HepG2 (cell line): Measurements from ENCODE around the gene EPHA6. TPM values are rescaled to one million over a fixed set of nuclear protein-coding genes. Genes with fewer than 3 reads are reported as not detected.

Experiments used
- AGO1 ChIP-seq: fragments of 200-400 bp; formaldehyde crosslinking; IDR thresholded peaks from 2 replicates; pipeline ENCODE4 v1.6.1; 2017; ENCODE audit warnings: mild to moderate bottlenecking, low read depth, low read length, moderate library complexity; ENCODE audit not compliant: poor library complexity, severe bottlenecking
- CENPX ChIP-seq: sonication (generic); formaldehyde crosslinking; IDR thresholded peaks from 2 replicates; pipeline ENCODE4 v1.9.0; 2021; ENCODE audit warnings: mild to moderate bottlenecking, missing genetic modification reagents, moderate library complexity
- EP300 ChIP-seq, 3 experiments: sonication (generic) in 1 of 3; formaldehyde crosslinking in 1 of 3; IDR thresholded peaks; 2 replicates each; pipeline versions ENCODE4 v1.5.1 to v1.6.1; 2011 to 2020; ENCODE audit warnings: low read depth in 2 of 3, low read length in 2 of 3, borderline replicate concordance in 1 of 3, improper control_type of control experiment in 1 of 3, mild to moderate bottlenecking in 1 of 3, missing genetic modification reagents in 1 of 3, moderate library complexity in 1 of 3
- FOXJ3 ChIP-seq: sonication (generic); formaldehyde crosslinking; IDR thresholded peaks from 2 replicates; pipeline ENCODE4 v1.4.0; 2020; ENCODE audit warnings: missing genetic modification reagents, mild to moderate bottlenecking, borderline replicate concordance
- GTF2F1 ChIP-seq: fragments of 150-350 bp; IDR thresholded peaks from 2 replicates; pipeline ENCODE4 v1.6.1; 2014; ENCODE audit warnings: low read length
- MTA3 ChIP-seq: sonication (generic); formaldehyde crosslinking; IDR thresholded peaks from 2 replicates; pipeline ENCODE4 v1.4.0; 2020; ENCODE audit warnings: missing genetic modification reagents
- PAX8 ChIP-seq: sonication (generic); formaldehyde crosslinking; IDR thresholded peaks from 2 replicates; pipeline ENCODE4 v1.8.0; 2022; ENCODE audit warnings: mild to moderate bottlenecking, missing genetic modification reagents, borderline replicate concordance
- THYN1 ChIP-seq: sonication (generic); formaldehyde crosslinking; IDR thresholded peaks from 2 replicates; pipeline ENCODE4 v1.8.1; 2023; ENCODE audit warnings: low read depth, mild to moderate bottlenecking, moderate library complexity, missing genetic modification reagents, borderline replicate concordance
- YY1 ChIP-seq: IDR thresholded peaks from 2 replicates; pipeline ENCODE4 v1.6.1; 2011; ENCODE audit warnings: low read length, low read depth, moderate library complexity, mild to moderate bottlenecking; ENCODE audit not compliant: insufficient read depth, insufficient replicate concordance
- ZNF350 ChIP-seq: sonication (generic); formaldehyde crosslinking; IDR thresholded peaks from 2 replicates; pipeline ENCODE4 v1.4.0; 2020; ENCODE audit warnings: mild to moderate bottlenecking, low read depth, missing genetic modification reagents, borderline replicate concordance
- ZNF383 ChIP-seq: sonication (generic); formaldehyde crosslinking; IDR thresholded peaks from 2 replicates; pipeline ENCODE4 v1.4.0; 2020; ENCODE audit warnings: missing genetic modification reagents, mild to moderate bottlenecking, borderline replicate concordance
- ZNF430 ChIP-seq: sonication (generic); formaldehyde crosslinking; IDR thresholded peaks from 2 replicates; pipeline ENCODE4 v1.9.0; 2021; ENCODE audit warnings: mild to moderate bottlenecking, missing genetic modification reagents
- ZNF703 ChIP-seq: sonication (generic); formaldehyde crosslinking; IDR thresholded peaks from 2 replicates; pipeline ENCODE4 v1.5.1; 2020; ENCODE audit warnings: missing genetic modification reagents, mild to moderate bottlenecking, moderate library complexity, borderline replicate concordance
- ZNF746 ChIP-seq: sonication (generic); formaldehyde crosslinking; IDR thresholded peaks from 2 replicates; pipeline ENCODE4 v1.8.0; 2022; ENCODE audit warnings: mild to moderate bottlenecking, missing genetic modification reagents
- ZSCAN29 ChIP-seq: sonication (generic); formaldehyde crosslinking; conservative IDR thresholded peaks from 2 replicates; pipeline ENCODE4 v1.4.0; 2020; ENCODE audit warnings: mild to moderate bottlenecking, missing genetic modification reagents
- polyA plus RNA-seq, 8 experiments: library from polyadenylated mRNA; depleted of rRNA in 3 of 8; stranded (reverse) in 7 of 8; unstranded in 1 of 8; fragments of >200 nt; fragmentation: Illumina TruSeq in 4 of 8; extraction: Trizol in 4 of 8; gene quantifications; 2 replicates each; pipeline versions ENCODE4 v1.2.1 to v1.2.3, GENCODE V29; 2011 to 2016; ENCODE audit warnings: low read depth in 4 of 8, missing spikeins in 1 of 8, mixed read lengths in 1 of 8; ENCODE audit not compliant: insufficient read depth in 1 of 8
- total RNA-seq, 5 experiments: library from RNA; depleted of rRNA; stranded (reverse); fragments of >200 nt; fragmentation: Illumina TruSeq; extraction: Trizol; gene quantifications; 2 replicates each; pipeline ENCODE4 v1.2.3, GENCODE V29; 2016; ENCODE audit warnings: low read depth in 1 of 5
- TF ChIP-seq, protein P1 (sequence below), 2 experiments: sonication (generic) in 1 of 2; formaldehyde crosslinking in 1 of 2; IDR thresholded peaks; 2 replicates each; pipeline versions ENCODE4 v1.6.1 to v1.9.0; 2014 to 2022; ENCODE audit warnings: antibody characterized with exemption in 1 of 2, borderline replicate concordance in 1 of 2, inconsistent platforms in 1 of 2, low read depth in 1 of 2, missing genetic modification reagents in 1 of 2
- TF ChIP-seq, protein P2 (sequence below): sonication (generic); formaldehyde crosslinking; conservative IDR thresholded peaks from 2 replicates; pipeline ENCODE4 v1.8.0; 2022; ENCODE audit warnings: mild to moderate bottlenecking, moderate library complexity, missing genetic modification reagents
- TF ChIP-seq, protein P3 (sequence below): IDR thresholded peaks from 2 replicates; pipeline ENCODE4 v1.6.1; 2018; ENCODE audit warnings: missing genetic modification reagents, mild to moderate bottlenecking, missing compliant biosample characterization

EPHA6 gene
- total and polyA plus RNA-seq, 2 of the 13 experiments (the other 11 are each of a cell fraction or from before 2014, with no cell fraction given): not detected

DNA sequence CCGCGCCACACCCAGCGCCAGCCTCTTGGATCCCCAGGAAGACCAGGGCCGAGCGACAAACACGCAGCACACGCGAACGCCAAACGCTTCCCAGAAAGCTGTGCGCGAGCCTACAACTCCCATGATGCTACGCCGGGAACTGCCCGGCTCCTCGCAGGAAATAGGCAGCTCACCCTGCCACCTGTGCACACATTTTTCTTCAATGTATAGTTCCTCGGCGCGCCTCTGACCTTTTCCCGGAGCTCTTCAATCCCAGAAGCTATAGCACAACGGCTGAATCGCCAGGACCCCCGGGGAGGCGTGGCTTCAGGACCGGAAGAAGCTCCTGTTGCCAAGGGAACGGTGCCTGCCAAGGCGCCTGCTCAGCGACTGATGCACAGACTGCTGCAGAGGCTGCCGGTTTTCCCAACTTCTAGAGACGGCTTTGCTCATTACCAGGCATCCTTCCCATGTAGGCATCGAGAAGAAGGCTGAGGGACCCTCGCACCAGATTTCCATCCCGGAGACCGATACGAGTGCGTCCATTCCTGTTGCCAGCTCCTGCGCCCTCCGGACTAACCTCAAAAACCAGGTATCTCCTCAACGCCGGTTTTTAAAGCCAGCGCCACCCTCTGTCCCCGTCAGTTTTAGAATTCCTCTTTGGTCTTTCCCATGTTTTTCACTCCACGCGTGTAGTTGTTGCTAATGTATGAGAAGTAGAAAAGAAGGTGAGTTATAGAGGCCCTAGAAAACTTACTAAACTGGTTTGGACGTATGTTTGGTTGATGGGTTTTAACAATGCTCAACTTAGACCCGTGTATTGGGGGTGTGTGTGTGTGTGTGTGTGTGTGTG, 950.2 kb downstream of the EPHA6 start, which contains the start of gene ARL6 (continued):
- TF ChIP-seq ZNF430 (CRISPR knock-in tag) (peak; percentile 88; the same call in 1 of the 2 replicates), YY1 (no peak), THYN1 (CRISPR knock-in tag) (no peak), ZNF383 (CRISPR knock-in tag) (no peak), CENPX (CRISPR knock-in tag) (no peak), GTF2F1 (no peak), ZNF746 (CRISPR knock-in tag) (no peak), FOXJ3 (CRISPR knock-in tag) (no peak; the same call in 1 of the 2 replicates), PAX8 (CRISPR knock-in tag) (no peak), ZNF350 (CRISPR knock-in tag) (peak; percentile 72), ZNF703 (CRISPR knock-in tag) (no peak), MTA3 (CRISPR knock-in tag) (no peak), EP300 (IDR thresholded peaks at IDR 0.05; ENCODE audit: low read depth in 2 of 2, low read length in 2 of 2) (no peak), EP300 (CRISPR knock-in tag; IDR thresholded peaks at IDR 0.05; ENCODE audit: borderline replicate concordance) (no peak), AGO1 (peak; percentile 28), ZSCAN29 (CRISPR knock-in tag) (no peak)
- TF ChIP-seq, protein P1, sequence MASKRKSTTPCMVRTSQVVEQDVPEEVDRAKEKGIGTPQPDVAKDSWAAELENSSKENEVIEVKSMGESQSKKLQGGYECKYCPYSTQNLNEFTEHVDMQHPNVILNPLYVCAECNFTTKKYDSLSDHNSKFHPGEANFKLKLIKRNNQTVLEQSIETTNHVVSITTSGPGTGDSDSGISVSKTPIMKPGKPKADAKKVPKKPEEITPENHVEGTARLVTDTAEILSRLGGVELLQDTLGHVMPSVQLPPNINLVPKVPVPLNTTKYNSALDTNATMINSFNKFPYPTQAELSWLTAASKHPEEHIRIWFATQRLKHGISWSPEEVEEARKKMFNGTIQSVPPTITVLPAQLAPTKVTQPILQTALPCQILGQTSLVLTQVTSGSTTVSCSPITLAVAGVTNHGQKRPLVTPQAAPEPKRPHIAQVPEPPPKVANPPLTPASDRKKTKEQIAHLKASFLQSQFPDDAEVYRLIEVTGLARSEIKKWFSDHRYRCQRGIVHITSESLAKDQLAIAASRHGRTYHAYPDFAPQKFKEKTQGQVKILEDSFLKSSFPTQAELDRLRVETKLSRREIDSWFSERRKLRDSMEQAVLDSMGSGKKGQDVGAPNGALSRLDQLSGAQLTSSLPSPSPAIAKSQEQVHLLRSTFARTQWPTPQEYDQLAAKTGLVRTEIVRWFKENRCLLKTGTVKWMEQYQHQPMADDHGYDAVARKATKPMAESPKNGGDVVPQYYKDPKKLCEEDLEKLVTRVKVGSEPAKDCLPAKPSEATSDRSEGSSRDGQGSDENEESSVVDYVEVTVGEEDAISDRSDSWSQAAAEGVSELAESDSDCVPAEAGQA (IDR thresholded peaks at IDR 0.05; ENCODE audit: low read depth): 0 out of 2 replicates have a peak, but pooled peaks have one; percentile 27
- TF ChIP-seq, protein P1 (CRISPR knock-in tag; IDR thresholded peaks at IDR 0.05; ENCODE audit: borderline replicate concordance): no peak
- TF ChIP-seq, protein P2, sequence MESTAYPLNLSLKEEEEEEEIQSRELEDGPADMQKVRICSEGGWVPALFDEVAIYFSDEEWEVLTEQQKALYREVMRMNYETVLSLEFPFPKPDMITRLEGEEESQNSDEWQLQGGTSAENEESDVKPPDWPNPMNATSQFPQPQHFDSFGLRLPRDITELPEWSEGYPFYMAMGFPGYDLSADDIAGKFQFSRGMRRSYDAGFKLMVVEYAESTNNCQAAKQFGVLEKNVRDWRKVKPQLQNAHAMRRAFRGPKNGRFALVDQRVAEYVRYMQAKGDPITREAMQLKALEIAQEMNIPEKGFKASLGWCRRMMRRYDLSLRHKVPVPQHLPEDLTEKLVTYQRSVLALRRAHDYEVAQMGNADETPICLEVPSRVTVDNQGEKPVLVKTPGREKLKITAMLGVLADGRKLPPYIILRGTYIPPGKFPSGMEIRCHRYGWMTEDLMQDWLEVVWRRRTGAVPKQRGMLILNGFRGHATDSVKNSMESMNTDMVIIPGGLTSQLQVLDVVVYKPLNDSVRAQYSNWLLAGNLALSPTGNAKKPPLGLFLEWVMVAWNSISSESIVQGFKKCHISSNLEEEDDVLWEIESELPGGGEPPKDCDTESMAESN: peak; percentile 32; the same call in 1 of the 2 replicates
- TF ChIP-seq, protein P3, sequence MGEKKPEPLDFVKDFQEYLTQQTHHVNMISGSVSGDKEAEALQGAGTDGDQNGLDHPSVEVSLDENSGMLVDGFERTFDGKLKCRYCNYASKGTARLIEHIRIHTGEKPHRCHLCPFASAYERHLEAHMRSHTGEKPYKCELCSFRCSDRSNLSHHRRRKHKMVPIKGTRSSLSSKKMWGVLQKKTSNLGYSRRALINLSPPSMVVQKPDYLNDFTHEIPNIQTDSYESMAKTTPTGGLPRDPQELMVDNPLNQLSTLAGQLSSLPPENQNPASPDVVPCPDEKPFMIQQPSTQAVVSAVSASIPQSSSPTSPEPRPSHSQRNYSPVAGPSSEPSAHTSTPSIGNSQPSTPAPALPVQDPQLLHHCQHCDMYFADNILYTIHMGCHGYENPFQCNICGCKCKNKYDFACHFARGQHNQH (CRISPR knock-in tag): peak; percentile 65; the same call in 1 of the 2 replicates
